HepG2 (cell line): Measurements from ENCODE around the gene DGKB.

Experiments used
- CCAR2 ChIP-seq: fragments of 200-400 bp; formaldehyde crosslinking; optimal IDR thresholded peaks from 2 replicates; pipeline ENCODE3; 2018; ENCODE audit warnings: low read depth, mild to moderate bottlenecking, low read length, moderate library complexity
- CTCF ChIP-seq: sonication (generic); formaldehyde crosslinking; IDR thresholded peaks from 2 replicates; pipeline ENCODE4 v1.5.0; 2020; ENCODE audit warnings: mild to moderate bottlenecking, missing genetic modification reagents, moderate library complexity
- FOXM1 ChIP-seq: sonication (generic); formaldehyde crosslinking; IDR thresholded peaks from 2 replicates; pipeline ENCODE4 v1.5.0; 2020; ENCODE audit warnings: missing genetic modification reagents
- MTA1 ChIP-seq: sonication (generic); formaldehyde crosslinking; IDR thresholded peaks from 2 replicates; pipeline ENCODE4 v1.4.0; 2020; ENCODE audit warnings: missing genetic modification reagents, mild to moderate bottlenecking, borderline replicate concordance
- MXD4 ChIP-seq: IDR thresholded peaks from 2 replicates; pipeline ENCODE4 v1.6.1; 2016; ENCODE audit warnings: mild to moderate bottlenecking, missing biosample characterization, missing genetic modification reagents
- POLR2G ChIP-seq: fragments of 200-400 bp; formaldehyde crosslinking; IDR thresholded peaks from 2 replicates; pipeline ENCODE4 v1.6.1; 2018; ENCODE audit warnings: mild to moderate bottlenecking, low read depth, low read length, moderate library complexity
- REL ChIP-seq: sonication (generic); formaldehyde crosslinking; conservative IDR thresholded peaks from 2 replicates; pipeline ENCODE4 v1.8.0; 2022; ENCODE audit warnings: mild to moderate bottlenecking, missing genetic modification reagents, moderate library complexity
- SALL2 ChIP-seq: sonication (generic); formaldehyde crosslinking; IDR thresholded peaks from 2 replicates; pipeline ENCODE4 v1.8.1; 2023; ENCODE audit warnings: mild to moderate bottlenecking, missing genetic modification reagents, inconsistent platforms
- TBL1XR1 ChIP-seq: fragments of 150-350 bp; IDR thresholded peaks from 2 replicates; pipeline ENCODE4 v1.6.1; 2014; ENCODE audit warnings: borderline replicate concordance, low read length; ENCODE audit not compliant: partially characterized antibody
- TCF12 ChIP-seq, 2 experiments: fragments of 450-650 bp in 1 of 2; sonication (generic) in 1 of 2; formaldehyde crosslinking in 1 of 2; IDR thresholded peaks; 2 replicates each; pipeline versions ENCODE4 v1.6.1 to v1.8.0; 2017 to 2022; ENCODE audit warnings: antibody characterized with exemption in 1 of 2, mild to moderate bottlenecking in 1 of 2, missing genetic modification reagents in 1 of 2, moderate library complexity in 1 of 2
- TP53 ChIP-seq: sonication (generic); formaldehyde crosslinking; conservative IDR thresholded peaks from 2 replicates; pipeline ENCODE4 v1.4.0; 2020; ENCODE audit warnings: missing genetic modification reagents
- ZNF672 ChIP-seq: sonication (generic); formaldehyde crosslinking; IDR thresholded peaks from 2 replicates; pipeline ENCODE4 v1.8.1; 2022; ENCODE audit warnings: missing genetic modification reagents

- no peak for TF ChIP-seq SALL2
- TF ChIP-seq TP53 (CRISPR knock-in tag) = no peak
- no peak for TF ChIP-seq MTA1 (CRISPR knock-in tag)
- no peak for TF ChIP-seq POLR2G
- no peak for TF ChIP-seq FOXM1 (CRISPR knock-in tag)
- TF ChIP-seq MXD4 (CRISPR knock-in tag) = no peak
- TF ChIP-seq CCAR2 = no peak
- no peak for TF ChIP-seq CTCF
- no peak for TF ChIP-seq TCF12 (IDR thresholded peaks at IDR 0.05)
- TF ChIP-seq TCF12 (CRISPR knock-in tag; IDR thresholded peaks at IDR 0.05) = no peak
- no peak for TF ChIP-seq TBL1XR1
- no peak for TF ChIP-seq ZNF672 (CRISPR knock-in tag)
- TF ChIP-seq REL (CRISPR knock-in tag) = no peak
Observed at GRCh38 chr7:14207711-14208110, 694.8 kb downstream of the DGKB start.
